HCT116 (cell line): ENCODE measurements around the gene CPNE4.

Experiments used
- CBX3 ChIP-seq: IDR thresholded peaks from 2 replicates; pipeline ENCODE4 v1.6.1; 2012; ENCODE audit warnings: low read depth
- CTCF ChIP-seq, 3 experiments: fragments of 200-600 bp in 1 of 3; sonication (generic) in 1 of 3; IDR thresholded peaks in 2 of 3; conservative IDR thresholded peaks in 1 of 3; 2 replicates each; pipeline ENCODE4 v1.5.1; 2012 to 2017; ENCODE audit warnings: low read depth in 2 of 3, low read length in 2 of 3, antibody characterized with exemption in 1 of 3, borderline replicate concordance in 1 of 3, control low read depth in 1 of 3, mild to moderate bottlenecking in 1 of 3, mixed read lengths in 1 of 3, mixed run types in 1 of 3, moderate library complexity in 1 of 3; ENCODE audit not compliant: insufficient read depth in 1 of 3
- EZH2 ChIP-seq: fragments of 200-600 bp; sonication (generic); IDR thresholded peaks from 2 replicates; pipeline ENCODE4 v1.6.1; 2017; ENCODE audit warnings: antibody characterized with exemption, mixed run types
- EZH2phosphoT487 ChIP-seq: fragments of 200-600 bp; IDR thresholded peaks from 2 replicates; pipeline ENCODE4 v1.6.1; 2018; ENCODE audit warnings: antibody characterized with exemption, borderline replicate concordance
- JUND ChIP-seq: IDR thresholded peaks from 2 replicates; pipeline ENCODE4 v1.6.1; 2012
- POLR2A ChIP-seq: IDR thresholded peaks from 2 replicates; pipeline ENCODE4 v1.7.0; 2011; ENCODE audit warnings: borderline replicate concordance; ENCODE audit not compliant: insufficient read depth, insufficient read length; ENCODE audit errors: extremely low read depth
- POLR2AphosphoS5 ChIP-seq: IDR thresholded peaks from 2 replicates; pipeline ENCODE4 v1.6.1; 2011; ENCODE audit warnings: mild to moderate bottlenecking, low read depth, low read length, moderate library complexity
- RAD21 ChIP-seq: IDR thresholded peaks from 2 replicates; pipeline ENCODE4 v1.6.1; 2012; ENCODE audit warnings: low read depth, mild to moderate bottlenecking
- SP1 ChIP-seq: IDR thresholded peaks from 2 replicates; pipeline ENCODE4 v1.6.1; 2012; ENCODE audit warnings: low read depth
- TCF7L2 ChIP-seq: IDR thresholded peaks from 2 replicates; pipeline ENCODE4 v1.7.0; 2011; ENCODE audit warnings: borderline replicate concordance, inconsistent platforms; ENCODE audit not compliant: insufficient read depth, insufficient read length; ENCODE audit errors: extremely low read depth
- YY1 ChIP-seq: IDR thresholded peaks from 2 replicates; pipeline ENCODE4 v1.6.1; 2011; ENCODE audit warnings: low read length, low read depth, moderate library complexity, mild to moderate bottlenecking; ENCODE audit not compliant: insufficient replicate concordance; ENCODE audit errors: extremely low read depth
- ZFX ChIP-seq: fragments of 450-650 bp; IDR thresholded peaks from 2 replicates; pipeline ENCODE4 v1.6.1; 2017
- TF ChIP-seq, protein P1 (sequence below): IDR thresholded peaks from 2 replicates; pipeline ENCODE4 v1.6.1; 2012
- TF ChIP-seq, protein P2 (sequence below): IDR thresholded peaks from 2 replicates; pipeline ENCODE4 v1.6.1; 2012; ENCODE audit warnings: low read depth

DNA sequence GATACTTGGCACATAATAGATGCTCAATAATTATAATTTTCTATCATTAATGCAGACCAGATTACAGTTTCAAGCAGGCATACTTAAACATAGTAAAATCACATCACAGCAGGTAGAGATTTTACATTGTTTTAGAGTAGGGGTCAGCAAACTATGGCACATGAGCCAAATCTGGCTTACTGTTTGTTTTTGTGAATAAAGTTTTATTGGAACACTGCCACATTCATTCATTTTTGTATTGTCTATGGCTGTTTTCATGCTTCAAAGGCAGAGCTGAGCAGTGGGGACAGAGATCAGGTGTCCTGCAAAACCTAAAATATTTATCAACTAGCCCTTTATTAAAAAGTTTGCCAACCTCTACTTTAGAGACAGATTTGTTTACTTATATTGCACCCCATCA, 342.5 kb downstream of the CPNE4 start:
- TF ChIP-seq EZH2 (no peak), CTCF (IDR thresholded peaks at IDR 0.05 in 2 of 3, conservative IDR thresholded peaks at IDR 0.05 in 1 of 3; ENCODE audit: borderline replicate concordance in 1 of 3, insufficient read depth in 1 of 3, low read depth in 2 of 3, low read length in 2 of 3) (no peak), POLR2A (no peak), TCF7L2 (no peak), EZH2phosphoT487 (no peak), ZFX (no peak), SP1 (no peak), JUND (no peak), RAD21 (no peak), POLR2AphosphoS5 (no peak), YY1 (no peak), CBX3 (no peak)
- TF ChIP-seq, protein P1, sequence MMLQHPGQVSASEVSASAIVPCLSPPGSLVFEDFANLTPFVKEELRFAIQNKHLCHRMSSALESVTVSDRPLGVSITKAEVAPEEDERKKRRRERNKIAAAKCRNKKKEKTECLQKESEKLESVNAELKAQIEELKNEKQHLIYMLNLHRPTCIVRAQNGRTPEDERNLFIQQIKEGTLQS: no peak
- TF ChIP-seq, protein P2, sequence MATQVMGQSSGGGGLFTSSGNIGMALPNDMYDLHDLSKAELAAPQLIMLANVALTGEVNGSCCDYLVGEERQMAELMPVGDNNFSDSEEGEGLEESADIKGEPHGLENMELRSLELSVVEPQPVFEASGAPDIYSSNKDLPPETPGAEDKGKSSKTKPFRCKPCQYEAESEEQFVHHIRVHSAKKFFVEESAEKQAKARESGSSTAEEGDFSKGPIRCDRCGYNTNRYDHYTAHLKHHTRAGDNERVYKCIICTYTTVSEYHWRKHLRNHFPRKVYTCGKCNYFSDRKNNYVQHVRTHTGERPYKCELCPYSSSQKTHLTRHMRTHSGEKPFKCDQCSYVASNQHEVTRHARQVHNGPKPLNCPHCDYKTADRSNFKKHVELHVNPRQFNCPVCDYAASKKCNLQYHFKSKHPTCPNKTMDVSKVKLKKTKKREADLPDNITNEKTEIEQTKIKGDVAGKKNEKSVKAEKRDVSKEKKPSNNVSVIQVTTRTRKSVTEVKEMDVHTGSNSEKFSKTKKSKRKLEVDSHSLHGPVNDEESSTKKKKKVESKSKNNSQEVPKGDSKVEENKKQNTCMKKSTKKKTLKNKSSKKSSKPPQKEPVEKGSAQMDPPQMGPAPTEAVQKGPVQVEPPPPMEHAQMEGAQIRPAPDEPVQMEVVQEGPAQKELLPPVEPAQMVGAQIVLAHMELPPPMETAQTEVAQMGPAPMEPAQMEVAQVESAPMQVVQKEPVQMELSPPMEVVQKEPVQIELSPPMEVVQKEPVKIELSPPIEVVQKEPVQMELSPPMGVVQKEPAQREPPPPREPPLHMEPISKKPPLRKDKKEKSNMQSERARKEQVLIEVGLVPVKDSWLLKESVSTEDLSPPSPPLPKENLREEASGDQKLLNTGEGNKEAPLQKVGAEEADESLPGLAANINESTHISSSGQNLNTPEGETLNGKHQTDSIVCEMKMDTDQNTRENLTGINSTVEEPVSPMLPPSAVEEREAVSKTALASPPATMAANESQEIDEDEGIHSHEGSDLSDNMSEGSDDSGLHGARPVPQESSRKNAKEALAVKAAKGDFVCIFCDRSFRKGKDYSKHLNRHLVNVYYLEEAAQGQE: no peak
